GM21576 (cell line): ENCODE data around the gene TUT7.
"Not testable (repeated sequence)": the region's sequence is repeated elsewhere in the genome, so short reads cannot be mapped to it uniquely, and the experiment has no call there.

Source experiments
- ATAC-seq: cut with Tn5 transposase; IDR thresholded peaks from one replicate; pipeline ENCODE4 v1.9.1; 2021; ENCODE audit warnings: mild to moderate bottlenecking, moderate library complexity; ENCODE audit not compliant: unreplicated experiment

Gene TUT7

GRCh38 chr9:86354011-86354817, at the start of gene TUT7:
TUT7 (minus strand) TSS chr9:86354410; CDS start chr9:86353199, 1,211 bp downstream.
- peak; percentile 75 for ATAC-seq

- no peak for ATAC-seq
Measured at GRCh38 chr9:86402591-86402990, 48.4 kb upstream of the TUT7 start.

DNA sequence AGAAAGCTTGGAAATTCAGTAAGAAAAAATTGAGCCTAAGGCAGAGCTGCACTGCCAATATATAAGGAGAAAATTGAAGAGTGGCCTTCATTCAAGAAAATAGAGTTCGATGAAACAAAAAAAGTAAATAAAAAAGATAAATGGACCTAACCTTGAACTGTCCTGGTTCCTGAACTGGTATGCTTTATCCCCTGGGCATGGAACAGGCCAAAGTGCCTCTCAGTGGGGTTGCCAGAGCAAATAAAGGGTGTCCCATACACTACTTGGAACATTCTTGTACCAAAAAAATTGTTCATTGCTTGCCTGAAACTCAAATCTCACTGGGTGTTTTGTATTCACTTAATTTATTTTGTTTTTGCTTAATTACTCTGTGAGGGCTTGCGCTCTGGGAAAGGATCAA, 42.2 kb upstream of the TUT7 start:
- ATAC-seq, result no peak

DNA sequence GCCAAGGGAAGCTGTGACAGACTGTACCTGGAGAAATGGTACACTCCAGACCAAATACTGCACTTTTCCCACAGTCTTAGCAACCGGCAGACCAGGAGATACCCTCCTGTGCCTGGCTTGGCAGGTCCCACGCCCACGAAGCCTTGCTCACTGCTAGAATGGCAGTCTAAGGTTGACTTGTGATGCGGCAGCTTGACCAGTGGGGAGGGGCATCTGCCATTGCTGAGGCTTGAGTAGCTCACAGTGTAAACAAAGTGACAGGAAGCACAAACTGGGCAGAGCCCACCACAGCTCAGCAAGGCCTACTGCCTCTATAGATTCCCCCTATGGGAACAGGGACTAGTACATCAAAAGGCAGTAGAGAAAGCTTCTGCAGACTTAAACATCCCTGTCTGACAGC, 36.0 kb upstream of the TUT7 start:
- not testable (repeated sequence) for ATAC-seq

DNA sequence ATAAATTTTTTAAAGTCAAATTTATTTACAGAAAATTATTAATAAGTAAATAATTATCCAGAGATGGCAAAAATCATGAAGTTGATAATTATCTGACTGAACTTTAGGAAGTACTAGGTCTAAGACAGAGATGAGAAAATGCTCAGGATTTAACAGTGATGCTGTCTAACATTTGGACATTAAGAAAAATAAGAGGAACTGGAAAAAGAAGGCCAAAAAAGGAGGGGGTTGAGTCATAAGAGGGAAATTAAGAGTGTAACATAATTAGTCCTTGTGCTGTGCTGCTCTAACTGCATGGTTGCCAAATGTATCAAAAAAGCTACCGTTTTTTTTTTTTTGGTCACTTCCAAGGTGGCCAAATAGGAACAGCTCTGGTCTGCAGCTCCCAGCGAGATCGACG, 35.4 kb upstream of the TUT7 start:
- ATAC-seq, result no peak

DNA sequence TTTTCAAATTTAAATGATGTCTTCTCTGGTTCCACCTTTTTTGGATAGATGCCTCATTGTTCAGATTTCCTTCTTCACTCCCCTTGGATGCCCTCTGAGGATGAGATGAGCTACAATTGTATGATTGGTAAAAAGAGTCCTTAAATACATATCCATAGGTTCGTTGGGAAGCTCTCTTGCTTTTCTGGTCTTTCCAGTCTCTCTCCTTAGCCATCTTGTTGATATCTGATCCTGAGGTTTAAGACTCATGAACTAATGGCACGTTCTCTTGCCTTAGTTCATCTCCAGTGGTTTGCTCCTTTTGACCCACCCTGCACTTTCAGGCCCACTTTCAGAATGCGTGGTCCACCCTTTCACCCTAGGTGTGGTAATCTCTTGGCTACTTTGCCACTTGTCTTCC, 33.2 kb upstream of the TUT7 start:
- no peak for ATAC-seq

- not testable (repeated sequence) for ATAC-seq
Measured at GRCh38 chr9:86383000-86383399, 28.8 kb upstream of the TUT7 start.

- ATAC-seq, result no peak
Measured at GRCh38 chr9:86376016-86376415, 21.8 kb upstream of the TUT7 start.

- no peak for ATAC-seq
Measured at GRCh38 chr9:86369810-86370209, 15.6 kb upstream of the TUT7 start.

- ATAC-seq, result no peak
Measured at GRCh38 chr9:86368871-86369521, 14.8 kb upstream of the TUT7 start.

GRCh38 chr9:86361176-86361575, 7.0 kb upstream of the TUT7 start:
- ATAC-seq, result no peak

DNA sequence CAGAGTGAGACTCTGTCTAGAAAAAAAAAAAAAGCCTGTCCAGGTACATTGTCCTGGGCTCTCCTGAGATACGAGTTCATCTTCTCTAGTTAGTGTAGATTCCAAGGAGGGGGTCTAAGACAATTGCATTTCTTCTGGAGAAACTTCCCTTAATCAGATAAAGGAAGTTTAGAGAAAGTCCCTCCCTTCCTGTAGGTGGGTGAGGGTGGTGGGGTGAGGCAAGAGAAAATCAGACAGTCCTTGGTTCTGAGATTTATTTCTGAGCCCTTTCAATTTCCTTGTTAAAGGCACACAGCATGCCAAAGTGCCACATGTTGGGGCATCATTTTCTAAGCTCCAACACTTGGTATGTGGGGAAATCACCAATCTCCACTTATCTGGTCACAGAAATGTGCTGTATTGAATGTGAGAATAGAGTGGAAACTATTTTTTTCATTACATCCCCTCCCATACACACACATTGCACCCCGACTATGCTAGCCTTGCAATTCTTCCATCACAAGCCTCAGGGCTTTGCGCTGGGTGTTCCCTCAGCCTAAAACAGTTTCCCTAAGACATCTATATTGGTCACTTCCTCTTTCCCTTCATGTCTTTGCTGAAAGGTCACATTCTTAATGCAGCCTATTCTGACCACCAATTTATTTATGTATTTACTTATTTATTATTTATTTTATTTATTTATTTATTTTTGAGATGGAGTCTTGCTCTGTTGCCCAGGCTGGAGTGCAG, 5.1 kb upstream of the TUT7 start:
- ATAC-seq, result no peak

DNA sequence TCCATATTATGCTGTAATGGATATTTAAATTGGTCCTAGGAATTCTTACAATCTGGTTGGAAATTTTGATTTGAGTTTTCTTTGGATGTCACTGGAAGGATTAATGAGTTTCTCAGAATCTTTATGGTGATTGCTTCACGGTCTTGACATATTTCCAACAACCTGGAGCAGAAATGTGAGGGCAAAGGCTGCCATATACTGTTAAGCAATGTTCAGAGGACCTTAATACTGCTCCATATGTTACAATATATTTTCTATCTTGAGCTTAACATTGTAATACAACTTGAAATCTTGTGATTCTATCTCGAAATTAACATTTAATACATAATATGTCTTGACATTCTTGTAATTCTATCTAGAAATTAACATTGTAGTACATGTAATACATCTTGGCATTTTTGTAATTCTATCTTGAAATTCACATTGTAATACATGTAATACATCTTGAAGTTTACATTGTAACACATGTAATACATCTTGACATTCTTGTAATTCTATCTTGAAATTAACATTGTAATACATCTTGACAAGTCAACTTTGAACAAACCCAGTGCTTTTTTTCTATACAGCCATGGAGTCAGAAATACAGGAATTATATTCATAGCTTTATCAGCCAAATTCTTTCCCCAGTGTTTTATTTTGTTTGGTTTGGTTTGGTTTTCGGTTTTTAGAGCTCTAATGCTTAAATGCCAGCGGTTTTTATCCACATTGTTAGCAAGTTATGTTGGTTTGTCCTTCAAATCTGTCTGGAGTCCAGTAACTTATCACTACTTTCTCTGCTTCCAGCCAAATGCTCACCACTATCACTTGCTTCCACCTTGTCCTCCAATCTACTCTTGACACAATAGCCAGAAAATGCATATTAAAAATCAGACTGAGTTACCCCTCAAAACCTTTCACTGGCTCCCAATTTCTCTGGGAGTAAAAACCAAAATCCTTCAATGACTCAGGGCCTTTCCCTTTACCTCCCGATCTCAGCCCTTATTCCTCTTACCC, 3.0 kb upstream of the TUT7 start:
- ATAC-seq, result no peak

DNA sequence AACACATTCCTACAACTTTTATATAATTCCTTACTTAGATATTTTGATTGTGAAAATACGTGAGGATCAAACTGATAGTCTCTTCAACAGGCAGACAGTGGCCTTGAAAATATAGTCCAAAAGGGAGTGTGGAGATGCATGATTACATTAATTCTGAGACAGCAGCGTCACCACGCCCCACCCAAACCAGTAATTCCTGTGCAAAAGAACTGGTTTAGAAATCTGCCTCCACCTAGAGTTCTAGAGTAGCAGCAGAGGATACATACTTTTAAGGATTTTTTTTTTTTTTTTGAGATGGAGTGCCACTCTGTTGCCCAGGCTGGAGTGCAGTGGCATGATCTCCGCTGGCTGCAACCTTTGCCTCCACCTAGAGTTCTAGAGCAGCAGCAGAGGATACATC, 1.6 kb upstream of the TUT7 start:
- ATAC-seq, result no peak

GRCh38 chr9:86354818-86355309, 654 bp upstream of the TUT7 start:
- no peak for ATAC-seq

DNA sequence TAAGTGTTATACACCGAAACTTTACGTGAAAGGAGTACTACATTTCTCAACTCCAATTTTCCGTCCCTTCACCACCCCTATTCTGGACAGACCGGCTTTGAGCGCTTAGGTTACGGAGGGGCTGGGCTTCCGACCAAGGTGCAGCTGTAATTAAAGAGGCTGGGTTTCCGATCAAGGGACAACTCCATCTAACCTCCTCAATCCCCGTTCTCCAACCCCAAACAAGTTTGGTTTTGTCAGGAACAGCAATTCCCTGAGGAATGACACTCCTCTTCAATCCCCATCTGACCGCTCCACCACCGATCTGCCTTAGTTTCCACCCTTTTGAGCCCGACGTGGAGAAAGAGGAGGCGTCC, 577 bp downstream of the TUT7 start:
- ATAC-seq, result no peak

GRCh38 chr9:86352440-86353077, 1.7 kb downstream of the TUT7 start:
- no peak for ATAC-seq

- ATAC-seq, result no peak
Measured at GRCh38 chr9:86351880-86352279, 2.3 kb downstream of the TUT7 start.

- ATAC-seq, result peak; percentile 30
Measured at GRCh38 chr9:86350006-86350760, 4.0 kb downstream of the TUT7 start.
